Kidney epithelial cell (primary cell): ENCODE results near the gene PCNT. TPM values are rescaled to one million over a fixed set of nuclear protein-coding genes. Genes with fewer than 3 reads are reported as not detected.
"Not testable (repeated sequence)": the region's sequence is repeated elsewhere in the genome, so short reads cannot be mapped to it uniquely, and the experiment has no call there.

Experiments
- DNase-seq: peaks from one replicate; pipeline ENCODE4 v3.0.0-alpha.2; 2010; ENCODE audit warnings: low read depth
- H3K27me3 ChIP-seq: 2 replicates; pipeline ENCODE4 v1.6.0; 2011; ENCODE audit warnings: low read length; ENCODE audit not compliant: control insufficient read depth, insufficient read depth
- H3K36me3 ChIP-seq: 2 replicates; pipeline ENCODE4 v1.5.1; 2011; ENCODE audit warnings: low read length; ENCODE audit not compliant: control insufficient read depth, insufficient read depth
- H3K4me3 ChIP-seq: 2 replicates; pipeline ENCODE4 v1.5.1; 2011; ENCODE audit warnings: low read depth, mild to moderate bottlenecking, control low read depth, low read length
- total RNA-seq: library from RNA; depleted of rRNA; stranded (reverse); fragments of >200 nt; gene quantifications from 2 replicates; pipeline ENCODE4 v1.2.3, GENCODE V29; 2015
- TF ChIP-seq, protein P1 (sequence below): IDR thresholded peaks from 2 replicates; pipeline ENCODE4 v1.5.1; 2011; ENCODE audit warnings: mild to moderate bottlenecking, moderate library complexity, low read length, control low read depth, inconsistent platforms; ENCODE audit not compliant: insufficient read depth, poor library complexity, severe bottlenecking

PCNT gene
- total RNA-seq, 1 donor from 2014 or later, result 22.2 TPM

DNA sequence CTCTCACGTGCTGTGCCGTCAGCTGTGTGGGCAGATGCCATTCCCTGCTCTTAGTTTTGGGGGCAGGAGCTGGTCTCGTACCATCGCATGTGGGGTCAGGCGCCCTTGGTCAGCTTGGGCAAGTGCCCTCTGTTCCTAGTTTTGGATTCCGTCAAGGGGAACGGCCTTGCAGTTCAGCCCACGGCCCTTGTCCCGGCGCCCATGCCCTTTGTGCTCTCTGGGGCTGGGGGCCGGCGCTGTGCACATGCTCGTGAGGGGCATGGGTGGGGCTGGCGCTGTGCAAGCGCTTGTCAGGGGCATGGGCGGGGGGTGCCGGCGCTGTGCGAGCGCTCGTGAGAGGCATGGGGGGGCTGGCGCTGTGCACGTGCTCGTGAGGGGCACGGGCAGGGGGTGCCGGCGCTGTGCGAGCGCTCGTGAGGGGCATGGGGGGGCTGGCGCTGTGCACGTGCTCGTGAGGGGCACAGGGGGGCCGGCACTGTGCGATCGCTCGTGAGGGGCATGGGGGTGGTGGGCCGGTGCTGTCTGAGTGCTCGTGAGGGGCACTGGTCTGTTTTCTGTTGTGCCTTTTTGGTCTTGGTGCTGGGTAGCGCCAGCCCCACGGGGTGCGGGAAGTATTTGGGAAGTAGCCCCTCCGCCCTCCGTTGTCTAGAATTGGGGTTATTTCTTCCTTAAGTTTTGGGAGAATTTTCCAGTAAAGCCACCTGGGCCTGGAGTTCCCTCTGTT lies 105.2 kb downstream of the PCNT start:
- no peak for DNase-seq
- TF ChIP-seq, protein P1, sequence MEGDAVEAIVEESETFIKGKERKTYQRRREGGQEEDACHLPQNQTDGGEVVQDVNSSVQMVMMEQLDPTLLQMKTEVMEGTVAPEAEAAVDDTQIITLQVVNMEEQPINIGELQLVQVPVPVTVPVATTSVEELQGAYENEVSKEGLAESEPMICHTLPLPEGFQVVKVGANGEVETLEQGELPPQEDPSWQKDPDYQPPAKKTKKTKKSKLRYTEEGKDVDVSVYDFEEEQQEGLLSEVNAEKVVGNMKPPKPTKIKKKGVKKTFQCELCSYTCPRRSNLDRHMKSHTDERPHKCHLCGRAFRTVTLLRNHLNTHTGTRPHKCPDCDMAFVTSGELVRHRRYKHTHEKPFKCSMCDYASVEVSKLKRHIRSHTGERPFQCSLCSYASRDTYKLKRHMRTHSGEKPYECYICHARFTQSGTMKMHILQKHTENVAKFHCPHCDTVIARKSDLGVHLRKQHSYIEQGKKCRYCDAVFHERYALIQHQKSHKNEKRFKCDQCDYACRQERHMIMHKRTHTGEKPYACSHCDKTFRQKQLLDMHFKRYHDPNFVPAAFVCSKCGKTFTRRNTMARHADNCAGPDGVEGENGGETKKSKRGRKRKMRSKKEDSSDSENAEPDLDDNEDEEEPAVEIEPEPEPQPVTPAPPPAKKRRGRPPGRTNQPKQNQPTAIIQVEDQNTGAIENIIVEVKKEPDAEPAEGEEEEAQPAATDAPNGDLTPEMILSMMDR, result no peak
- Histone ChIP-seq H3K4me3 (no peak overlapping the region), H3K36me3 (peaks cover 1% of the 10 kb centered on the region), H3K27me3 (no peaks in the 10 kb centered on the region)

GRCh38 chr21:46429754-46430681 lies 106.1 kb downstream of the PCNT start:
- Histone ChIP-seq H3K27me3 (no peaks in the 10 kb centered on the region), H3K36me3 (peaks cover 1% of the 10 kb centered on the region), H3K4me3 (no peak overlapping the region)
- no peak for DNase-seq
- TF ChIP-seq, protein P1, result no peak

DNA sequence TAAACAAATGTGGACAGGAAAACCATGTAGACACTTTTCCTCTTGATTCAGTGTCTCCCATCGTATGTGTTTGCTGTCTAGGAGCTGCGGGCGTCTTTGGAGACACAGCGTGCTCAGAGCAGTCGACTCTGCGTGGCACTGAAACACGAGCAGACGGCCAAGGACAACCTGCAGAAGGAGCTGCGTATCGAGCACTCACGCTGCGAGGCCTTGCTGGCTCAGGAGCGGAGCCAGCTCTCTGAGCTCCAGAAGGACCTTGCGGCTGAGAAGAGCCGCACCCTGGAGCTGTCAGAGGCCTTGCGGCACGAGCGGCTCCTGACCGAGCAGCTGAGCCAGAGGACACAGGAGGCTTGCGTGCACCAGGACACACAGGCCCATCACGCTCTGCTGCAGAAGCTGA lies 107.5 kb downstream of the PCNT start:
- Histone ChIP-seq H3K27me3 (no peaks in the 10 kb centered on the region), H3K36me3 (no peaks in the 10 kb centered on the region), H3K4me3 (no peak overlapping the region)
- no peak for DNase-seq
- TF ChIP-seq, protein P1, result no peak

- TF ChIP-seq, protein P1, result no peak
- no peaks in the 10 kb centered on the region for H3K27me3 ChIP-seq
- H3K36me3 ChIP-seq, result no peaks in the 10 kb centered on the region
- no peak overlapping the region for H3K4me3 ChIP-seq
- DNase-seq, result no peak
Observed at GRCh38 chr21:46431884-46432488, 108.0 kb downstream of the PCNT start.

DNA sequence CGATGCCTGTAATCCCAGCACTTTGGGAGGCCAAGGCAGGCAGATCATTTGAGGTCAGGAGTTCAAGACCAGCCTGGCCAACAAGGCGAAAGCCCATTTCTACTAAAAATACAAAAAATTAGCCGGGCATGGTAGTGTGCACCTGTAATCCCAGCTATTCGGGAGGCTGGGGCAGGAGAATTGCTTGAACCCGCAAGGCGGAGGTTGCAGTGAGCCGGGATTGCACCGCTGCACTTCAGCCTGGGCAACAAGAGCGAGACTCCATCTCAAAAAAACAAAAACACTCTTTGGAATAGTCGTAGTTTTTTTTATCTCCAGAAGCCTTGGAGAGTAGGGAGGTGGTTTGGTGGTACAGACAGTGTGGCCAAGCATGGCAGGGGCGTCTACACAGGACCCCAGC lies 109.2 kb downstream of the PCNT start:
- H3K36me3 ChIP-seq, H3K27me3 ChIP-seq, DNase-seq, H3K4me3 ChIP-seq: not testable (repeated sequence)

- no peak overlapping the region for H3K4me3 ChIP-seq
- H3K27me3 ChIP-seq, result no peaks in the 10 kb centered on the region
- no peak for DNase-seq
- H3K36me3 ChIP-seq, result no peaks in the 10 kb centered on the region
- TF ChIP-seq, protein P1, result no peak
Observed at GRCh38 chr21:46434322-46434958, 110.5 kb downstream of the PCNT start.
